LoVo (cell line): ENCODE data around the gene RNF166.

Source experiments
- DNase-seq: peaks from one replicate; pipeline ENCODE4 v3.0.0-alpha.2; 2016; ENCODE audit warnings: low spot score

The RNF166 gene

DNA sequence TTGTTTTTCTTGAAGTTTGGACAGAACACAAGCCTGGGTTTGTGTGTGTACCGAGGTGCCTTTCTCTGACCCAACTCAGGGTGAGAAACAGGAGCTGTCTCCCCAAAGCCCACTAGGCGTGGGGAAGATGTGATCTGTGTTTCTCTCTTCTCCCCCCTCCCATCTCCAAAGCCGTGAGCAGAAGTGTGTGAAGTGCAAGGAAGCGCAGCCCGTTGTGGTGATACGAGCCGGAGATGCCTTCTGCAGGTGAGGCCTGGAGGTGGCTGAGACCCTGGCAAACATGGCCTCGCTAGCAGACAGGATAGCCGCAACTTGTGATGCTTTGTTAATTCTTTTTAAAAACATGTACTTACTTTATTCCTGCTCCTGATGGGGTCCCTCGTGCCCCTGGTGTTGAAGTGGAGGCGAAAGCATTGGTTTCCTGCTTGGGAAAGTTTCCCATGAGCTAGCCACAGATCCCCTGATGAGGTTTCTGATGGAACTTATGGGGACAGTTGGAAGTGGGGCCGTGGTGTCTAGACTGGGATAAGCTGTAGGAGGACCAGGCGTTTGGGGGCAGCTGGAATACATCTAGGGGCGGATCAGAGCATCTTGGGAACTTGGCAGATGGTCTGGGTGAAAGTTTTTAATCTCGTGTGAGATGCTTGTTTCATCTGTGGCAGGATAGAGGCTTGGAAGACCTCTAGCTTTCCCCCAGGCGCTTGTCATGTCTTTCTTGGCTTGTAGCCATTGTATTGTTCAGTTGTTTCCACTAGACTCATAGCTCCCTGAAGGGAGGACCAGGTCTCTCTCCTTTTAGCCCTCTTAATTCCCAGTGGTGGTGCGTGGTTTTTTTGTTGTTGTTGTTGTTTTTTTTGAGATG lies 988 bp upstream of the RNF166 start:
- DNase-seq, result no peak

- no peak for DNase-seq
These were observed 393 bp downstream of the RNF166 start for GRCh38 chr16:88705801-88706228.

DNA sequence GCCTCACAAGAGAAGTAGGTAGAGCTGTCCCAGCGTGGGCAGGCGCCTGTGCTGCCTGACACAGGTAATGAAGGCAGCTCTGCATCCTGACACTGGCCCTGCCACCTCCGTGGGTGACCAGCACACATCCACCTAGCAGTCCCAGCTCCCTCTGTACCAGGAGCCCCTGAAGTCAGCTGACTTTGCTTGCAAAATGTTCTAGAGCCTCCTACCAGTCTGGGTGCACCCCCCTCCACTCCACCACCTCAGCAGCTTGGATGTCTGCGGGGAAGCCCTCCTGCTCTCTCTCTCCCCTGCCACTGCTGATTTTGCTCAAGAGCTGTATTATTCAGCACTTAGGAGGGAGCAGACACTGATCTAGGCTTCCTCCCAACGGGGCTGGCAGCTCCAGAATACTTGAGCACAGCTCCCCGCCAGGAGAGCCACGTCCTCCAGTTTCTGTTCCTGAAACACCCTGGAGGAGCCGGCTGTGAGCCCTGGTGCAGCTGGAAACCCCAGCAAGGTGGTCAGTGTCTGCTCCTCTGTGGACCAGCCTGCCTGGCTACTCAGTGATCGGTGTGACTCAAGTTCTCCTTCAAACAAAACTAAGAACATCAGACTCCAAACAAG lies 1.0 kb downstream of the RNF166 start:
- DNase-seq, result no peak

- DNase-seq, result no peak
These were observed 2.5 kb downstream of the RNF166 start for GRCh38 chr16:88703486-88704309.

DNA sequence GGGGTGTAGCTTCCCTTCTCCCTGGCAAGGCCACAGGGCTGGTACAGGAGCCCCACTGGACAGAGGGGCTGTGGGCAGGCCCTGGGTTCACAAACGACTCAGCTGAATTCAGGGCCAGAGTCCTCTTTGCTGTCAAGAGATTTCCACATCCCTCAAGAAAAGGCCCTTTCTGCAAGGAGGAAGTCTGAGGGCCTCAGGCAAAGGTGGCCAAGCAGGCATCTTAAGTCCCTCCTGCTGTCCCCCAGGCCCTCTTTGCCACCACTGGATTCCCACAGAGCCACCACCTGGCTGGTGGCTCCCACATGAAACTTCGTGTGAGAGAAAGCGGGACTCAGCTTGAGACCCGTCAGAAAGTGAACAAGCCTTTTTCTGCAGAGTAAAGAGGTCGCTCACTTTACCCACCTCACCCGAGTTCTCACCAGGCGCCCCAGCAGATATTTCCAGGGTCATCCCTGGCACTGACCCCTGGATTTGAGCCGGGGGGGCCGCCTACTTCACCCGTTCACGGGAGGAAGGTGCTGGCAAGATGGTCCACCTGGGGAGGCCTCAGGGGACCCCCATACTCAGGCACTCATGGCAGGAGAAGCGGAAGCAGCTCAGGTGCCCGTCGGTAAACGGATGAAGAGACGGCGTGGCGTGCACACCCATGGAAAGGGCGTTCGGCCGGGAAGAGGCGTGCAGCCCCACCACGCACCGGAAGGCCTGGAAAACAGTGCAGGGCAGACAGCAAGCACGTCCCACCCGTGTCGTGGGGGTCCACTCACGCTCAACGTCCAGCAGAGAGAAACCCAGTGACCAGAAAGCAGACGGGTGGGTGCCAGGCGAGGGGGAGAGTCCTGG lies 3.6 kb downstream of the RNF166 start:
- DNase-seq, result no peak

- DNase-seq, result no peak
These were observed 4.4 kb downstream of the RNF166 start for GRCh38 chr16:88701581-88702370.

DNA sequence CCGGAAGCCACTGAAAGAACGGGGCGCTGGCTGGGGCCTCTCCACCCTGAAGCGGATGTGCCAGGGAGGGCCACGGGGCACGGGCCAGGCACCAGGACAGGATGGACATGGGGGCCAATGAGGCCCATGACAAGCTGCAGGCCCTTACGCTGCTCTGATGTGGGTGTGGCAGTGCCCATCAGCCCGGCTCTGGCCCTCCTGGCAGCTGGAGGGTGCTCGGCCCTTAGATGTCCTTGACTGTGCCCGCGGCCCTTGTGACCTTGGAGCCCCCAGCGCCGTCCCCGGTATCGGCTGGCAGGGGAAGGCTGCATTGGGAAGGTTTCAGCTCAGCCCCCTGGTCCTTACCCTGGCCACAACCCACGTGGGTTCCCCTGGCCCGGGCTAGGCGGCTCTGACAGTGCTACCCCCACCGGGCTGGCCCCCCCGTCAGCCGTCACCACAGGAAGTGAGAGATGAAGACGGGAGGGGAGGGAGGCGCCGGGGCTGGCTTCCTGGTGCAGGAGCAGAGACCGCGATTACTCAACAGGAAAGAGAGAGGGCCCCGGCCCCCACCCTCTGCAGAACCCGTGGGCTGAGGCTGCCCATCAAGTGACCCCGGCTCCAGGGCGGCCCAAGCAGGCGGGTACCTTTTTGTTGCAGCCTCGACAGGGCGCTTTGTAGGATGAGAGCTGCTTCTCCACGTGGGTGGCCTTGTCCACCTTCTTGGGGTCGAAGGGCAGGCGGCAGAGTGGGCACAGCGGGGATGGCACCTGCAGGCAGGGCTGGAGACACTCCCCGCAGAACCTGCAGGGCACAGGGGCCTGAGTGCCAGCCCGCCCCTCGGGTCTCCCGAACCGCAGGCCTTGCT lies 5.3 kb downstream of the RNF166 start:
- no peak for DNase-seq

GRCh38 chr16:88700322-88700635 lies 5.9 kb downstream of the RNF166 start:
- no peak for DNase-seq

DNA sequence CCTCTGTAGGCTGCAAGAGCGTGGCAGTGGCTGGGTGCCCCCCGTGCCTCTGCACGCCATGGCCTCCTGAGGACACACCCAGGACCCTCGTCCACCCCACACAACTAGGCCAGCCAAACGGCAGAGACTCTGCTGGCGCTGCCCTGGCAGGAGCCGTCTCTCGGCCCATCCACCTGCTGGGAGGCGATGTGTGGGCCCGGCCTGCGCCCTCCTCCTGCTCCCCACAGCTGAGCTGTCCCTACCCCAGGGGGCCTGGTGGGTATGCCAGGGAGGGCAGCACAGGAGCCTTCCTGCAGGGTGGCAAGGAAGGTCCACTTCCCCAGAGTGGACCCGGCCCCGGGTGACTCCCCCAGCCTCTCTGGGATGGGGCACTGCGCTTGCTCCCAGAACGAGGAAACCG lies 7.0 kb downstream of the RNF166 start:
- DNase-seq, result no peak

GRCh38 chr16:88698646-88699045 lies 7.6 kb downstream of the RNF166 start:
- DNase-seq, result no peak

- no peak for DNase-seq
These were observed 8.2 kb downstream of the RNF166 start for GRCh38 chr16:88697831-88698615.

- DNase-seq, result no peak
These were observed 8.9 kb downstream of the RNF166 start for GRCh38 chr16:88697116-88697830.

DNA sequence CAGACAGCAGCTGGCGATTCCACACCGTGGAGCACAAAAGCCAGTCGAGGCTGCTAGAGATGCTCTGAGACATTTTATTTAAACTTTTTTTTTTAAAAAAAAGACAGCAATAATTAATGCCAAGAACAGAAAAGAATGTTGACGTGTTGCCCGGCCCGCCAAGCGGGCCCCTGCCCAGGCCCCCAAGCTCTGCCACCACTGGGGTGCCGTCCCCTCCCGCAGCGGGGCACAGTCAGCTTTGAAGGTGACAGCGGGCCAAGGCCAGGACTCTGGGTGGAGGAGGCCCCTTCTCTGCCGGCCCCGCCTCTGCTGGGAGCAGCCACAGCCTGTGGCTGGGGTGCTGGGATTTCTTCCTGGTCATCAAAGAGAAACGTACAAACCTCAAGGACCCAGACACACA lies 9.8 kb downstream of the RNF166 start:
- DNase-seq, result no peak

DNA sequence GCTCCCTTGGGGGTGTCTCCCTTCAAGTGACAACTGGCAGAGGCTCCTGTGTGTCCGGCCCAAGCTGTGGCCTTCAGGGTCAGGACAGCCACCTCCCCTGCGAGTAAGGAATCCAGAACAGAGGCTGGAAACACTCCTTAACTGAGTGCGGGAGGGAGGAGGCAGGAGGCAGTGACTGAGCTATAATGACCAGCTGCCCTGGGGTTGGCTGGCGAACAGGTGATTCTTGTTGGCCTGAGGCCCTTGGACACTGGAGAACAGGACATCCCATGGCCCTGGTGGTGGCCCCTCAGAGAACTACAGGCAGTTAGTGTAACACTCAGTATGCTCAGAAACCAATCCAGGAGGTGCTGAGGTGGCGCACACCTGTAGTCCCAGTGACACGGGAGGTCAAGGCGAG lies 10.5 kb downstream of the RNF166 start:
- no peak for DNase-seq

- no peak for DNase-seq
These were observed 11.0 kb downstream of the RNF166 start for GRCh38 chr16:88695218-88695617.

- DNase-seq, result no peak
These were observed 11.8 kb downstream of the RNF166 start for GRCh38 chr16:88694221-88695087.

DNA sequence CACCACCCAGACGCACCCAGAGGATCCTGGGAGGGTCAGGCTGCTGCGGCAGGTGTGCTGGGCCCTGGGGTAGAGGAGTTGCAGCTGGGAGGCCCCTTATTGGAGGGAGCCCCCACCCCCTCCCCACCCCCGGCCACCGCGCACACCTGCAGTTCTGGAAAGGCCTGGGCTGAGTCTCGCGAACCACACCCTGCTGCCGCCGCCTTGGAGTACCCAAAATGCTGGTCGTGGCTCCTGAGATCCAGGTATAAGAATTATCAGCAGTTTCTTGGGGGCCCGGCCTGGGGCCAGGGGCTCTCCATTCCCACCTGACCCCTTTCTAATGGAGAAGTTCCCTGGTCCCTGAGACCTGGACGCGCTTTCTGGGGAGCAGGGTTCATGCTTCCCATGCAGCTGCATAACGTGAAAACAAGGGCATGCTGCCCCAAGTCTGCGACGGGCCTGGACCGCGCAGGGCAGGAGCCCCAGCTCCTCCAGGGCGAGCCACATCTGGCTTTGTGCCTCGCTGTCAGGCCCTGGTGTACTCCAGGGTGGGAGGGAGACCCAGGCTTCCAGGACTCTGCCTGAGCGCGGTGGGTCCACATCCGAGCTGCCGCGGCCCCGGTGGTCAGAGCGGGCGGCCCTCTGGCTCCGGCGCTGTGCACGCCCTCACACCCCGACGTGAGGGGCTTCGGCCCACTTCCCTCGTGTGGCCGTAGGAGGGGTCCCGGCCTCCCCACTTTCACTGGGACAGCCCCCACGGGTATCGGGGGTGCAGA lies 12.6 kb downstream of the RNF166 start:
- DNase-seq, result no peak
